MM.1S (cell line): Measurements from ENCODE around the gene RCCD1.

Experiments used
- EZH2 ChIP-seq: fragments of 300-600 bp; sonication (generic); optimal IDR thresholded peaks from 2 replicates; pipeline ENCODE3; 2017; ENCODE audit warnings: low read depth, mild to moderate bottlenecking, antibody characterized with exemption, low read length, mixed read lengths
- EZH2phosphoT487 ChIP-seq: fragments of 300-600 bp; sonication (generic); IDR thresholded peaks from 2 replicates; pipeline ENCODE4 v1.6.1; 2018; ENCODE audit warnings: antibody characterized with exemption, low read length
- TF ChIP-seq, protein P1 (sequence below): fragments of 300-600 bp; sonication (generic); IDR thresholded peaks from 2 replicates; pipeline ENCODE4 v1.5.1; 2016; ENCODE audit warnings: antibody characterized with exemption, low read length, mixed read lengths

DNA sequence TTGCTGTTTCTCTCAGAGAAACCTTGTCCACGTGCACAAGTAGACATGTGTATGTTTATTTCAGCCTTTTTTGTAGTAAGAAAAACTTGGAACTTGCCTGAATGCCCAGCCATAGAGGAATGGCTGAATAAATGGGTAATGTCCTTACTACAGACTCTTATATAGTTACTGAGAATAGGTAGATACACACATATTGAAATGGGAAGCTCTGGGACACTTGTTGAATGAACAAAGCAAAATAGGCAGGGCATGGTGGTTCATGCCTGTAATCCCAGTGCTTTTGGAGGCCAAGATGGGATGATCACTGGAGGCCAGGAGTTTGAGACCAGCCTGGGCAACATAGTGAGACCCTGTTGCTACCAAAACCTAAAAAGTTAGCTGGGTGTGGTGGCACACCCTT, 17.9 kb upstream of the RCCD1 start:
- TF ChIP-seq, protein P1, sequence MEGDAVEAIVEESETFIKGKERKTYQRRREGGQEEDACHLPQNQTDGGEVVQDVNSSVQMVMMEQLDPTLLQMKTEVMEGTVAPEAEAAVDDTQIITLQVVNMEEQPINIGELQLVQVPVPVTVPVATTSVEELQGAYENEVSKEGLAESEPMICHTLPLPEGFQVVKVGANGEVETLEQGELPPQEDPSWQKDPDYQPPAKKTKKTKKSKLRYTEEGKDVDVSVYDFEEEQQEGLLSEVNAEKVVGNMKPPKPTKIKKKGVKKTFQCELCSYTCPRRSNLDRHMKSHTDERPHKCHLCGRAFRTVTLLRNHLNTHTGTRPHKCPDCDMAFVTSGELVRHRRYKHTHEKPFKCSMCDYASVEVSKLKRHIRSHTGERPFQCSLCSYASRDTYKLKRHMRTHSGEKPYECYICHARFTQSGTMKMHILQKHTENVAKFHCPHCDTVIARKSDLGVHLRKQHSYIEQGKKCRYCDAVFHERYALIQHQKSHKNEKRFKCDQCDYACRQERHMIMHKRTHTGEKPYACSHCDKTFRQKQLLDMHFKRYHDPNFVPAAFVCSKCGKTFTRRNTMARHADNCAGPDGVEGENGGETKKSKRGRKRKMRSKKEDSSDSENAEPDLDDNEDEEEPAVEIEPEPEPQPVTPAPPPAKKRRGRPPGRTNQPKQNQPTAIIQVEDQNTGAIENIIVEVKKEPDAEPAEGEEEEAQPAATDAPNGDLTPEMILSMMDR: no peak
- TF ChIP-seq EZH2 (no peak), EZH2phosphoT487 (no peak)
